Osteoblast (primary cell): ENCODE data around the gene SPG7. TPM values are rescaled to one million over a fixed set of nuclear protein-coding genes. Genes with fewer than 3 reads are reported as not detected.
A peak's percentile ranks its signal among the peaks of the same experiment; 100 is the strongest.

Source experiments
- DNase-seq: peaks from one replicate; pipeline ENCODE4 v3.0.0; 2011; ENCODE audit warnings: low spot score, mixed read lengths; ENCODE audit not compliant: insufficient read length; ENCODE audit errors: missing footprints
- H2AFZ ChIP-seq: 2 replicates; pipeline ENCODE4 v1.6.0; 2011; ENCODE audit warnings: mild to moderate bottlenecking, low read length
- H3K27ac ChIP-seq: 2 replicates; pipeline ENCODE4 v1.5.1; 2011; ENCODE audit warnings: mild to moderate bottlenecking, low read depth, low read length, moderate library complexity
- H3K27me3 ChIP-seq: 2 replicates; pipeline ENCODE4 v1.6.0; 2012; ENCODE audit warnings: mild to moderate bottlenecking, control low read depth, inconsistent platforms, low read length, moderate library complexity; ENCODE audit not compliant: insufficient read depth
- H3K36me3 ChIP-seq: 2 replicates; pipeline ENCODE4 v1.5.1; 2011; ENCODE audit warnings: mild to moderate bottlenecking, low read length, control low read depth, moderate library complexity; ENCODE audit not compliant: insufficient read depth
- H3K4me1 ChIP-seq: 2 replicates; pipeline ENCODE4 v1.5.1; 2011; ENCODE audit warnings: mild to moderate bottlenecking, low read length, control low read depth, moderate library complexity; ENCODE audit not compliant: insufficient read depth
- H3K4me2 ChIP-seq: 2 replicates; pipeline ENCODE4 v1.6.0; 2011; ENCODE audit warnings: mild to moderate bottlenecking, low read length; ENCODE audit not compliant: insufficient read depth
- H3K4me3 ChIP-seq: fragments of 200-600 bp; sonication (generic); 3 replicates; pipeline ENCODE4 v1.5.1; 2012; ENCODE audit warnings: mild to moderate bottlenecking, low read length, inconsistent platforms; ENCODE audit not compliant: insufficient read depth
- H3K79me2 ChIP-seq: 2 replicates; pipeline ENCODE4 v1.6.0; 2012; ENCODE audit warnings: mild to moderate bottlenecking, low read length, control low read depth, inconsistent platforms; ENCODE audit not compliant: insufficient read depth
- H3K9me3 ChIP-seq: 2 replicates; pipeline ENCODE4 v1.5.1; 2011; ENCODE audit warnings: low read depth, low read length, control low read depth
- H4K20me1 ChIP-seq: 2 replicates; pipeline ENCODE4 v1.6.0; 2012; ENCODE audit warnings: mild to moderate bottlenecking, low read length, control low read depth; ENCODE audit not compliant: insufficient read depth
- CTCF ChIP-seq: IDR thresholded peaks from 2 replicates; pipeline ENCODE4 v1.5.1; 2011; ENCODE audit warnings: mild to moderate bottlenecking, low read depth, low read length, moderate library complexity; ENCODE audit errors: extremely low read depth
- total RNA-seq: library from RNA; depleted of rRNA; stranded (reverse); fragments of >200 nt; gene quantifications from 2 replicates; pipeline ENCODE4 v1.2.3, GENCODE V29; 2012

SPG7 gene
- total RNA-seq, 1 donor = 85.8 TPM

- Histone ChIP-seq H4K20me1 (peaks cover 84% of the 10 kb centered on the region), H3K4me2 (peak overlapping the region; percentile 1), H3K4me1 (peaks cover 50% of the 10 kb centered on the region), H3K4me3 (no peak overlapping the region), H3K27me3 (no peaks in the 10 kb centered on the region), H3K9me3 (no peaks in the 10 kb centered on the region), H3K36me3 (peaks cover 2% of the 10 kb centered on the region), H3K27ac (peak overlapping the region; percentile 24), H2AFZ (no peak overlapping the region), H3K79me2 (peaks cover 100% of the 10 kb centered on the region)
- no peak for DNase-seq
- TF ChIP-seq CTCF = no peak
These were observed 25.4 kb upstream of the SPG7 start for GRCh38 chr16:89482817-89483205.

- H4K20me1 ChIP-seq = peaks cover 83% of the 10 kb centered on the region
- no peaks in the 10 kb centered on the region for H3K9me3 ChIP-seq
These were observed 24.1 kb upstream of the SPG7 start for GRCh38 chr16:89484041-89484501.

GRCh38 chr16:89484923-89485679, 23.1 kb upstream of the SPG7 start:
- no peak for TF ChIP-seq CTCF
- Histone ChIP-seq H3K4me2 (no peak overlapping the region), H3K9me3 (no peaks in the 10 kb centered on the region), H2AFZ (no peak overlapping the region), H3K27ac (peak overlapping the region; percentile 33), H4K20me1 (peaks cover 81% of the 10 kb centered on the region), H3K4me1 (peaks cover 48% of the 10 kb centered on the region), H3K79me2 (peaks cover 93% of the 10 kb centered on the region), H3K27me3 (no peaks in the 10 kb centered on the region), H3K36me3 (peaks cover 2% of the 10 kb centered on the region), H3K4me3 (no peak overlapping the region)
- DNase-seq = no peak

More at GRCh38 chr16:89484041-89484501, 24.1 kb upstream of the SPG7 start:
- peaks cover 2% of the 10 kb centered on the region for H3K36me3 ChIP-seq
- H3K79me2 ChIP-seq = peaks cover 100% of the 10 kb centered on the region
- peaks cover 50% of the 10 kb centered on the region for H3K4me1 ChIP-seq
- H2AFZ ChIP-seq = no peak overlapping the region
- H3K4me2 ChIP-seq = peak overlapping the region; percentile 44
- DNase-seq = no peak
- TF ChIP-seq CTCF = no peak
- H3K4me3 ChIP-seq = no peak overlapping the region
- H3K27ac ChIP-seq = peak overlapping the region; percentile 66
- H3K27me3 ChIP-seq = no peaks in the 10 kb centered on the region

- no peak overlapping the region for H3K4me2 ChIP-seq
These were observed 22.4 kb upstream of the SPG7 start for GRCh38 chr16:89485701-89486246.

More at GRCh38 chr16:89485701-89486246, 22.4 kb upstream of the SPG7 start:
- DNase-seq = no peak
- no peak overlapping the region for H2AFZ ChIP-seq
- H3K4me1 ChIP-seq = peaks cover 48% of the 10 kb centered on the region
- H3K27me3 ChIP-seq = no peaks in the 10 kb centered on the region
- H4K20me1 ChIP-seq = peaks cover 76% of the 10 kb centered on the region
- peak overlapping the region; percentile 29 for H3K27ac ChIP-seq
- no peak overlapping the region for H3K4me3 ChIP-seq
- peaks cover 2% of the 10 kb centered on the region for H3K36me3 ChIP-seq
- peaks cover 86% of the 10 kb centered on the region for H3K79me2 ChIP-seq
- no peak for TF ChIP-seq CTCF
- H3K9me3 ChIP-seq = no peaks in the 10 kb centered on the region
